NT2/D1 (cell line): ENCODE results near the gene UMAD1.

Experiments used
- SUZ12 ChIP-seq: IDR thresholded peaks from 2 replicates; pipeline ENCODE4 v1.6.1; 2011; ENCODE audit not compliant: insufficient read length, insufficient read depth; ENCODE audit errors: extremely low read depth
- YY1 ChIP-seq: IDR thresholded peaks from 2 replicates; pipeline ENCODE4 v1.6.1; 2011; ENCODE audit not compliant: insufficient read length, insufficient read depth
- ZNF274 ChIP-seq: IDR thresholded peaks from 2 replicates; pipeline ENCODE4 v1.6.1; 2011; ENCODE audit warnings: mild to moderate bottlenecking, low read depth, low read length

- TF ChIP-seq ZNF274: no peak
- no peak for TF ChIP-seq YY1
- TF ChIP-seq SUZ12: no peak
Measured at GRCh38 chr7:7869651-7870050, 229.1 kb downstream of the UMAD1 start.
